HG03342 (cell line): ENCODE measurements around the gene DPH1.

ENCODE experiments used
- ATAC-seq: cut with Tn5 transposase; IDR thresholded peaks from one replicate; pipeline ENCODE4 v1.9.1; 2021; ENCODE audit warnings: mild to moderate bottlenecking, moderate library complexity; ENCODE audit not compliant: unreplicated experiment

DPH1 gene

GRCh38 chr17:2025622-2026309, 4.2 kb upstream of the DPH1 start:
- ATAC-seq = no peak

GRCh38 chr17:2027528-2028233, 2.3 kb upstream of the DPH1 start:
- ATAC-seq = no peak

- no peak for ATAC-seq
Measured at GRCh38 chr17:2028234-2028614, 1.7 kb upstream of the DPH1 start.

- no peak for ATAC-seq
Measured at GRCh38 chr17:2028737-2029136, 1.2 kb upstream of the DPH1 start.

GRCh38 chr17:2030779-2031163, 818 bp downstream of the DPH1 start:
- peak; percentile 4 for ATAC-seq

GRCh38 chr17:2033153-2033552, 3.2 kb downstream of the DPH1 start:
- ATAC-seq = no peak

- no peak for ATAC-seq
Measured at GRCh38 chr17:2034157-2034556, 4.2 kb downstream of the DPH1 start.

- no peak for ATAC-seq
Measured at GRCh38 chr17:2034806-2035540, 5.0 kb downstream of the DPH1 start.

GRCh38 chr17:2035541-2036488, 5.9 kb downstream of the DPH1 start:
- ATAC-seq = no peak

- no peak for ATAC-seq
Measured at GRCh38 chr17:2037155-2037554, 7.2 kb downstream of the DPH1 start.

- no peak for ATAC-seq
Measured at GRCh38 chr17:2040219-2040827, 10.4 kb downstream of the DPH1 start.

- no peak for ATAC-seq
Measured at GRCh38 chr17:2040942-2041560, 11.1 kb downstream of the DPH1 start.

GRCh38 chr17:2041561-2042389, 11.8 kb downstream of the DPH1 start, which contains the start of gene OVCA2:
TSS of gene OVCA2 (plus strand) at chr17:2042022. CDS start at chr17:2042048, 26 bp downstream.
- ATAC-seq = peak; percentile 85

GRCh38 chr17:2042390-2042847, 12.5 kb downstream of the DPH1 start:
- ATAC-seq = no peak

- ATAC-seq = no peak
Measured at GRCh38 chr17:2042933-2043332, 13.0 kb downstream of the DPH1 start.

- no peak for ATAC-seq
Measured at GRCh38 chr17:2043785-2044184, 13.8 kb downstream of the DPH1 start.

- ATAC-seq = no peak
Measured at GRCh38 chr17:2044263-2044894, 14.4 kb downstream of the DPH1 start.

- no peak for ATAC-seq
Measured at GRCh38 chr17:2047590-2047989, 17.6 kb downstream of the DPH1 start.
